Coronary artery (tissue), 2 donors: ENCODE data around the gene GFRA1.

Experiments used
- DNase-seq: peaks from one replicate; pipeline ENCODE4 v3.0.0-alpha.2; 2017; ENCODE audit warnings: low spot score
- H3K27ac ChIP-seq, 2 donors: fragments of 200-600 bp; sonication (generic); one replicate each; pipeline ENCODE4 v1.5.1; 2016 to 2019
- H3K4me3 ChIP-seq: fragments of 200-600 bp; sonication (generic); 2 replicates; pipeline ENCODE4 v1.5.1; 2016; ENCODE audit warnings: mild to moderate bottlenecking, moderate library complexity
- CTCF ChIP-seq: fragments of 200-600 bp; sonication (generic); IDR thresholded peaks from one replicate; pipeline ENCODE4 v1.5.1; 2019; ENCODE audit warnings: antibody characterized with exemption

Gene GFRA1

DNA sequence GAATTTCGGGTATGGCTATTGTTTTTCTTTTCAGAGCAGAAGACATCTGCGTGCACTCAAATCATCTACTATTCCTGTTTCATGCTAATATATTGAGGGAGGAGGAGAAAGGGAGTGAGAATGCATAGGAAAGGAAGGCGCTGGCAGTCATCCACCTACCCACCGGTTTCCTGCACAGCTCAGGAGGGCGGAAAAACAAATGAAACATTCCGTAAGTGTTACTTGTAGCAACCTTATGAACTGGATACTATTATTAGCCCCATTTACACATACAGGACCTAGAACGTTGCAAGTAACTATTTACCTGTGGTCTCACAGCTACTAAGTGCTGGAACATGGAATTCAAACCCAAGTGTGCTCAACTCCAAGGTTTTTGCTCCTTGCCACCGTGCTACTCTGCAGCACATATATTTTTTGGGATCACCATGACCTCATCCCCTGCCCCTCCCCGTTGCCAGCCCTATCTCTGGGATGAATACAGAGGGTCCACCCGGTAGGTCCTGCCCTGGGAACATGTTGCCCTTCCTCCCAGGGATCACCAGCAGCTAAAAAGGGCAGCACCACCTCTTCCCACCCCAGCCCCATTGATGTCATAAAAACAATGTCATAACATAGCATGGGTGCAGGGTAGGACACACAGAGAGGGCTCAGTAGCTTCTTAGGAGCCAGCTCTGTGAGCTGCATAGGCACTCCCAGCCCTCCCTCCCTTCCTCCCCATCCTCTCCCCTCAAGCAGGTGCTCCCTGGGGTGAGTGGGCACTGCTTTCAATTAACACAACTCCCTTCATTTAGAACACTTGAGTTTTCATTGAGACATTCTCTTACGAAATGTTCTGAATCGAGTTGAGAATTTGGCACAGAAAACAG is 16.9 kb downstream of the GFRA1 start:
- no peak for DNase-seq
- no peak for TF ChIP-seq CTCF

DNA sequence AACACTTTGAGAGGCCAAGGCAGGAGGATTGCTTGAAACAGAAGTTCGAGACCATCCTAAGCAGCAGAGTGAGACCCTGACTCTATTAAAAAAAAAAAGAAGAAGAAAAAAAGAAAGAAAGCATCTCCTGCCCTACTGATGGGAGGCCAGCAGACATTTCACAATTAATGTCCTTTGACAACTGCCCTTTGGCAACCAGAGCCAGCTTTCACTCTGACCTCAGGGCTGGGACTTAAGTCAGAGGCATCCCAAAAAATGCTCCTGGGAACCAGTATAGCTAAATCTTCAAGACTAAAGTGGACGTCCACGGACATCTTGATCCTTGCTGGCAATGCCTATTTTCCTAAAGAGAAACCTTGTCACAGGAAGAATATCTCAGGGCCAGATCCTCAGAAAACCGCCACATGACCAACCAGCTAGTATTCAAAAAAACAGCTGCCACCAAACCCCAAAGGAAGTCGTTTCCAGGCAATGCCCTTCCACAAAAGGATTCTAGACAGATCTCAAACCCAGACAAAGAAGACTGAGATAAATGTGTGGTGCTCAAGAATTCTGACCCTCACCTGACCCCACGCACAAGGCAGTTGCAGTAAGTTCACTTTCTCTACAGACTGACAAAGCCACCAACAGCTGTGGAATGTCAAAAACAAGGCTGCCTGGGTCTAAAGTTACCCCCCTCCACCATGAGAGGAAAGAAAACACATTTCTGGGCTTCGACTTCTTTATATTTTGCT is 18.4 kb downstream of the GFRA1 start:
- no peak for DNase-seq
- no peak for TF ChIP-seq CTCF
- Histone ChIP-seq H3K4me3 (no peak overlapping the region), H3K27ac (no peak overlapping the region)

More for the DNA sequence above, 16.9 kb downstream of the GFRA1 start:
- Histone ChIP-seq H3K27ac (no peak overlapping the region), H3K4me3 (no peak overlapping the region)

DNA sequence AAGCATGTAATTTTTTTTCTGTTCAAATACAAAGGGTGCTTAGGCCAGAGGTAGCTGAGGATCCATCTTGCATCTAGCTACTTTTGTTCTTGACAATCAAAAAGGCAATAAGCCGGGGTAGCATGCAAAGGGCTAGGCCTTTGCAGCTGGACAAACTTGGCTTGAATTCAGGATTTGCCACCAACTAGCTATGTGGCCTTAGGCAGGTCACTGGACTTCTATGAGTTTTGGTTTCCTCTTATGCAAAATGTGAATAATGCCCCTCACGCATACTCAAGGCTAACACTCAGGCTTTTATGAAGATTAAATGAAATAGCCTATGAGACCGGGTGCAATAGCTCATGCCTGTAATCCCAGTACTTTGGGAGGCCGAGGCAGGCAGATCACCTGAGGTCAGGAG is 19.3 kb downstream of the GFRA1 start:
- Histone ChIP-seq H3K27ac (no peak overlapping the region), H3K4me3 (no peak overlapping the region)
- no peak for DNase-seq
- TF ChIP-seq CTCF, result no peak

GRCh38 chr10:116251602-116252395 is 21.2 kb downstream of the GFRA1 start:
- H3K27ac ChIP-seq, result no peak overlapping the region
- no peak for DNase-seq
- no peak overlapping the region for H3K4me3 ChIP-seq
- no peak for TF ChIP-seq CTCF

DNA sequence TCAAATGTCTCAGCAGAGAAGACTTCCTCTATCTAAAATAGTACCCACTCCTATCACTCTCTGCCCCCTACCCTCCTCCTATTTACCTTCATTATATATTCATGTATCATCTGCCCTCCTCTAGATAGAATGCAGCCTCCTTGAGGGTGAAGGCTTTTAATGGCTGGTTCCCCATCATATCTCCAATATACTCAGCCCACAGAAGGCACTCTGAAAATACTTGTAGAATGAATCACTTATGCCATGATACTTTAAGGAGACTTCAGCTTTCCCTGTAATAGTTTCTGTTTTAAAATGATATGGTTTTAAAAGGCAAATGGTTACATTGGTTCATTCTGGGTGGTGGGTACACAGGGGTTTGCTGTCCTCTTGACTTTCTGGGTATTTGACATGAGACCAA is 25.3 kb downstream of the GFRA1 start:
- TF ChIP-seq CTCF, result no peak
- no peak for DNase-seq
- Histone ChIP-seq H3K27ac (no peak overlapping the region), H3K4me3 (no peak overlapping the region)

DNA sequence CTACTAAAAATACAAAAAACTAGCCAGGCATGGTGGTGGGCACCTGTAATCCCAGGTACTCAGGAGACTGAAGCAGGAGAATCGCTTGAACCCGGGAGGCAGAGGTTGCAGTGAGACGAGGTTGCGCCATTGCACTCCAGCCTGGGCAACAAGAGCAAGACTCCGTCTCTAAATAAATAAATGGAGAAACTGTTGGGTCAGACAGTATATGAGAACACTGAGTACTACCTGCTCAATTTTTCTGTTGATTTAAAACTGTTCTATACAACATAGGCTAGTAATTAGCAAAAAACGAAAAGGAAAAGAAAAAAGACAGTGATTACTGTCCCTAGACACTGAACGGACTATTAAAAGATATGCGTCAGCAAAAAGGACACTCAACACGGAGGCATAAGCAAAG is 26.7 kb downstream of the GFRA1 start:
- no peak for DNase-seq
- Histone ChIP-seq H3K27ac (no peak overlapping the region), H3K4me3 (no peak overlapping the region)
- no peak for TF ChIP-seq CTCF
